ENCODE results near the gene APP. TPM values are rescaled to one million over a fixed set of nuclear protein-coding genes. Genes with fewer than 3 reads are reported as not detected.

The APP gene
- total RNA-seq, 2 experiments from 2014 or later, result 0.55 TPM; not detected in 1

DNA sequence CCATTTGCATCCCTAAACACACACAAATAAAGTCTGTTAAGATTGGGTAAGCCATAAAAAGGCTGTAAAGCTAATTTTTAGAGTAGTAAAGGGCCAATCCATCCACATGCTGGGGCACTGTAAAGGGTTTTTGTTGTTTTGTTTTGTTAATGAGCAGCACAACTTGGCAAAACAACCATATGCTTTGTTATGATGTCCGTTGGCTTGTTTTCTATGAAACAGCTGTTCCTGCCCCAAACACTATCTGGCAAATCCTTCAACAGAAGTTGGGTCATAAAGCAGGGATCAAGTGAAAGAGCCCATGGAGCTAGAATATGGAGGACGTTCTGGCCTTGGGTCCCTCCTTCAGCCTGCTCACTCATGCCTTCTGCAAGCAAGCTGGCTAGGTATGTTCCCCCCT is 183.6 kb downstream of the APP start:
- Histone ChIP-seq H3K9me2 (ENCODE audit: insufficient read depth, low read length) (no peaks in the 10 kb centered on the region), H4K20me1 (ENCODE audit: insufficient read depth, low read length) (no peaks in the 10 kb centered on the region), H3K4me1 (ENCODE audit: insufficient read depth, low read length, poor library complexity, severe bottlenecking) (no peaks in the 10 kb centered on the region), H3K4me2 (ENCODE audit: low read length) (no peak overlapping the region), H3K9me3 (ENCODE audit: low read length) (no peaks in the 10 kb centered on the region), H3K4me3 (ENCODE audit: low read depth, low read length, poor library complexity, severe bottlenecking) (no peak overlapping the region), H2AFZ (ENCODE audit: low read length) (no peak overlapping the region), H3K79me2 (ENCODE audit: insufficient read depth, low read depth, low read length) (no peaks in the 10 kb centered on the region), H3K27ac (ENCODE audit: low read depth, low read length, poor library complexity, severe bottlenecking) (no peak overlapping the region), H3K36me3 (ENCODE audit: insufficient read depth, low read length) (no peaks in the 10 kb centered on the region)
- DNase-seq (ENCODE audit: low spot score), result no peak
- intact Hi-C loops (cut with micrococcal nuclease; ENCODE audit: unreplicated experiment), result no loop called here
- CTCF ChIA-PET (ENCODE audit: unreplicated experiment), result no interaction called here
- TF ChIP-seq CTCF (conservative IDR thresholded peaks at IDR 0.05; ENCODE audit: low read length) (no peak), EZH2phosphoT487 (IDR thresholded peaks at IDR 0.05; ENCODE audit: borderline replicate concordance, low read depth, low read length) (no peak)
- POLR2A ChIA-PET, result interaction anchor here (0.5 to 0.7 kb wide), 2 partner anchors 13 to 50 kb away, joined by 3 to 4 read pairs; no protein-coding TSS in a partner anchor
- BruUV-seq (replicated peaks), result no TSS peak

GRCh38 chr21:25985990-25986389 is 184.6 kb downstream of the APP start:
- BruUV-seq (replicated peaks), result no TSS peak
- no peaks in the 10 kb centered on the region for H3K9me2 ChIP-seq (ENCODE audit: insufficient read depth, low read length)
- no peaks in the 10 kb centered on the region for H3K79me2 ChIP-seq (ENCODE audit: insufficient read depth, low read depth, low read length)
- no peaks in the 10 kb centered on the region for H3K4me1 ChIP-seq (ENCODE audit: insufficient read depth, low read length, poor library complexity, severe bottlenecking)
- POLR2A ChIA-PET, result interaction anchor here (0.6 kb wide), 1 partner anchor 441 kb away, joined by 3 read pairs; no protein-coding TSS in a partner anchor
- H4K20me1 ChIP-seq (ENCODE audit: insufficient read depth, low read length), result no peaks in the 10 kb centered on the region
- DNase-seq (ENCODE audit: low spot score), result no peak
- no peak overlapping the region for H3K4me2 ChIP-seq (ENCODE audit: low read length)
- no peak overlapping the region for H3K4me3 ChIP-seq (ENCODE audit: low read depth, low read length, poor library complexity, severe bottlenecking)
- H2AFZ ChIP-seq (ENCODE audit: low read length), result no peak overlapping the region
- intact Hi-C loops (cut with micrococcal nuclease; ENCODE audit: unreplicated experiment), result no loop called here
- H3K36me3 ChIP-seq (ENCODE audit: insufficient read depth, low read length), result no peaks in the 10 kb centered on the region
- no peak overlapping the region for H3K27ac ChIP-seq (ENCODE audit: low read depth, low read length, poor library complexity, severe bottlenecking)
- CTCF ChIA-PET (ENCODE audit: unreplicated experiment), result no interaction called here
- TF ChIP-seq CTCF (conservative IDR thresholded peaks at IDR 0.05; ENCODE audit: low read length) (no peak), EZH2phosphoT487 (IDR thresholded peaks at IDR 0.05; ENCODE audit: borderline replicate concordance, low read depth, low read length) (no peak)
- no peaks in the 10 kb centered on the region for H3K9me3 ChIP-seq (ENCODE audit: low read length)

DNA sequence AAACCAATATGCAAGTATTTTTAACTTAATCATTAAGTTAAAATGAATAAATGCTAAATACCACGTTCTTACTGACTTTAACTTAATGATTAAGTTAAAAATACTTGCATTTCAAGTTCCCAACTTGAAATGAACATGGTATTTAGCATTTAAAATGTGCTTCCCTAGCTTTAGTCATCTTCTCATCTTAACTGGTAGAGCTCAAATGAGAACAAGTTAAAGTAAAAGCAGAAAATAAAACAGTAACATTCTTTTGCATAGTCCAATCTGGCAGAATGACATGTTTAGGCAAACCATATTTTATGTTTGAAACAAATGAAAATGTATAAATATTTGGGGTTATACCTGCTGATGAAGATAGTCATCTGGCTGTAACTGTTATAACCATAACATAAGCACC is 186.0 kb downstream of the APP start:
- Histone ChIP-seq H3K79me2 (ENCODE audit: insufficient read depth, low read depth, low read length) (no peaks in the 10 kb centered on the region), H4K20me1 (ENCODE audit: insufficient read depth, low read length) (no peaks in the 10 kb centered on the region), H3K9me2 (ENCODE audit: insufficient read depth, low read length) (no peaks in the 10 kb centered on the region), H3K27ac (ENCODE audit: low read depth, low read length, poor library complexity, severe bottlenecking) (no peak overlapping the region), H3K4me1 (ENCODE audit: insufficient read depth, low read length, poor library complexity, severe bottlenecking) (no peaks in the 10 kb centered on the region), H3K4me3 (ENCODE audit: low read depth, low read length, poor library complexity, severe bottlenecking) (no peak overlapping the region), H3K36me3 (ENCODE audit: insufficient read depth, low read length) (no peaks in the 10 kb centered on the region), H3K9me3 (ENCODE audit: low read length) (no peaks in the 10 kb centered on the region), H3K4me2 (ENCODE audit: low read length) (no peak overlapping the region), H2AFZ (ENCODE audit: low read length) (no peak overlapping the region)
- TF ChIP-seq EZH2phosphoT487 (IDR thresholded peaks at IDR 0.05; ENCODE audit: borderline replicate concordance, low read depth, low read length) (no peak), CTCF (conservative IDR thresholded peaks at IDR 0.05; ENCODE audit: low read length) (no peak)
- intact Hi-C loops (cut with micrococcal nuclease; ENCODE audit: unreplicated experiment), result no loop called here
- no TSS peak for BruUV-seq (replicated peaks)
- no peak for DNase-seq (ENCODE audit: low spot score)
- ChIA-PET POLR2A (interaction anchor here (0.5 to 1.9 kb wide), 4 partner anchors 11 to 45 kb away, joined by 3 to 7 read pairs (median 4); no protein-coding TSS in a partner anchor), CTCF (ENCODE audit: unreplicated experiment) (no interaction called here)
